ENCODE measurements around the gene THSD4. TPM values are rescaled to one million over a fixed set of nuclear protein-coding genes. Genes with fewer than 3 reads are reported as not detected.

Gene THSD4
- total RNA-seq, 1 donor from 2014 or later: 73.5 TPM

- H3K4me3 ChIP-seq (ENCODE audit: low read depth, low read length): no peak overlapping the region
- TF ChIP-seq, protein P1, sequence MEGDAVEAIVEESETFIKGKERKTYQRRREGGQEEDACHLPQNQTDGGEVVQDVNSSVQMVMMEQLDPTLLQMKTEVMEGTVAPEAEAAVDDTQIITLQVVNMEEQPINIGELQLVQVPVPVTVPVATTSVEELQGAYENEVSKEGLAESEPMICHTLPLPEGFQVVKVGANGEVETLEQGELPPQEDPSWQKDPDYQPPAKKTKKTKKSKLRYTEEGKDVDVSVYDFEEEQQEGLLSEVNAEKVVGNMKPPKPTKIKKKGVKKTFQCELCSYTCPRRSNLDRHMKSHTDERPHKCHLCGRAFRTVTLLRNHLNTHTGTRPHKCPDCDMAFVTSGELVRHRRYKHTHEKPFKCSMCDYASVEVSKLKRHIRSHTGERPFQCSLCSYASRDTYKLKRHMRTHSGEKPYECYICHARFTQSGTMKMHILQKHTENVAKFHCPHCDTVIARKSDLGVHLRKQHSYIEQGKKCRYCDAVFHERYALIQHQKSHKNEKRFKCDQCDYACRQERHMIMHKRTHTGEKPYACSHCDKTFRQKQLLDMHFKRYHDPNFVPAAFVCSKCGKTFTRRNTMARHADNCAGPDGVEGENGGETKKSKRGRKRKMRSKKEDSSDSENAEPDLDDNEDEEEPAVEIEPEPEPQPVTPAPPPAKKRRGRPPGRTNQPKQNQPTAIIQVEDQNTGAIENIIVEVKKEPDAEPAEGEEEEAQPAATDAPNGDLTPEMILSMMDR (conservative IDR thresholded peaks at IDR 0.05; ENCODE audit: low read depth, low read length): no peak
- no peak for DNase-seq (ENCODE audit: low read depth)
Measured at GRCh38 chr15:71106802-71107500, 8.3 kb upstream of the THSD4 start.

- no peak overlapping the region for H3K4me3 ChIP-seq (ENCODE audit: low read depth, low read length)
- DNase-seq (ENCODE audit: low read depth): no peak
- TF ChIP-seq, protein P1 (conservative IDR thresholded peaks at IDR 0.05; ENCODE audit: low read depth, low read length): no peak
Measured at GRCh38 chr15:71107501-71107815, 7.8 kb upstream of the THSD4 start.

GRCh38 chr15:71109130-71109529 lies 6.1 kb upstream of the THSD4 start:
- no peak overlapping the region for H3K4me3 ChIP-seq (ENCODE audit: low read depth, low read length)
- TF ChIP-seq, protein P1 (conservative IDR thresholded peaks at IDR 0.05; ENCODE audit: low read depth, low read length): peak; percentile 30
- DNase-seq (ENCODE audit: low read depth): no peak

- no peak overlapping the region for H3K4me3 ChIP-seq (ENCODE audit: low read depth, low read length)
- TF ChIP-seq, protein P1 (conservative IDR thresholded peaks at IDR 0.05; ENCODE audit: low read depth, low read length): no peak
- no peak for DNase-seq (ENCODE audit: low read depth)
Measured at GRCh38 chr15:71109905-71110304, 5.4 kb upstream of the THSD4 start.

- H3K4me3 ChIP-seq (ENCODE audit: low read depth, low read length): no peak overlapping the region
- no peak for DNase-seq (ENCODE audit: low read depth)
- TF ChIP-seq, protein P1 (conservative IDR thresholded peaks at IDR 0.05; ENCODE audit: low read depth, low read length): no peak
Measured at GRCh38 chr15:71110405-71111180, 4.7 kb upstream of the THSD4 start.

DNA sequence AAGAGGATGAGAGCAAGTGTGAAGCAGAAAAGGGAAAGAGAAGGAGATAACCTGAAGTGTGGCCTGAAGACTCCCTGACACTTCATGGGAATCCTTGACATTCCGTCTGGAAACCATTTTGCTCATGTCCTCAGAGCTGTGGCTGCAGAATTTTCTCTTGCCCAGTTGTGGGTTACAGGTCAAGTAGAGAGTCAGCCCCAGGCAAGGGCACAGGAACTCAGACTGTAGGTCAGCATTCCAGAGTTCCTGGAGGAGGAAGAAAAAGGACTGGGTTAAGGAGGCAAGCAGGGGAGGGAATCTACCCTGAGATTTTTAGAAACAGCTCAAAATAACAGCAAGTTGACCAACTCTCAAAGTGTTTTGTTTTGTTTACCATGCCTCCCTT lies 4.1 kb upstream of the THSD4 start:
- no peak for DNase-seq (ENCODE audit: low read depth)
- TF ChIP-seq, protein P1 (conservative IDR thresholded peaks at IDR 0.05; ENCODE audit: low read depth, low read length): no peak
- H3K4me3 ChIP-seq (ENCODE audit: low read depth, low read length): no peak overlapping the region

Measured in epithelial cell of proximal tubule (primary cell).